Measurements from ENCODE around the gene VSIG10L. TPM values are rescaled to one million over a fixed set of nuclear protein-coding genes. Genes with fewer than 3 reads are reported as not detected.

VSIG10L gene
- polyA plus RNA-seq, 1 donor (not counting 4 experiments of a cell fraction or from before 2014, with no cell fraction given), result 1.5 TPM

- Histone ChIP-seq H4K20me1 (ENCODE audit: control insufficient read depth, extremely low read depth, insufficient read depth, low read length) (no peaks in the 10 kb centered on the region), H2AFZ (ENCODE audit: control insufficient read depth, low read length) (no peak overlapping the region), H3K4me1 (ENCODE audit: control insufficient read depth, extremely low read depth, insufficient read depth, low read length) (no peaks in the 10 kb centered on the region), H3K9me1 (ENCODE audit: control insufficient read depth, extremely low read depth, insufficient read depth, low read length) (no peaks in the 10 kb centered on the region), H3K36me3 (ENCODE audit: control insufficient read depth in 2 of 2, extremely low read depth in 1 of 2, insufficient read depth in 2 of 2, low read length in 2 of 2) (no peaks in the 10 kb centered on the region), H3K9ac (ENCODE audit: control insufficient read depth, extremely low read depth, insufficient read depth, low read length) (no peak overlapping the region), H3K27me3 (ENCODE audit: control insufficient read depth, extremely low read depth, insufficient read depth, low read length) (peaks cover 10% of the 10 kb centered on the region), H3K27ac (ENCODE audit: control insufficient read depth, insufficient read depth, low read length) (no peak overlapping the region), H3K4me3 (ENCODE audit: control insufficient read depth in 2 of 3, extremely low read depth in 1 of 3, insufficient read depth in 2 of 3, low read depth in 1 of 3, low read length in 3 of 3) (no peak overlapping the region), H3K9me3 (ENCODE audit: control insufficient read depth, low read depth, low read length) (no peaks in the 10 kb centered on the region), H3K4me2 (ENCODE audit: control insufficient read depth, extremely low read depth, insufficient read depth, low read depth, low read length) (no peak overlapping the region), H3K79me2 (ENCODE audit: control insufficient read depth, insufficient read depth, low read length) (no peaks in the 10 kb centered on the region)
- DNase-seq (ENCODE audit: low read depth, low spot score), result no peak
- dilution Hi-C loops (cut with MboI; ENCODE audit: extremely low pct_ligation_motif_present, low sequenced_read_pairs), result no loop called here
- no peak for TF ChIP-seq CTCF (optimal IDR thresholded peaks at IDR 0.05 in 1 of 3, IDR thresholded peaks at IDR 0.05 in 1 of 3, conservative IDR thresholded peaks at IDR 0.05 in 1 of 3; ENCODE audit: extremely low read depth in 1 of 3, insufficient read depth in 2 of 3, low read length in 3 of 3)
- TF ChIP-seq EZH2 (IDR thresholded peaks at IDR 0.05; ENCODE audit: low read length), result no peak
- FAIRE-seq, result no peak
These were observed 47.5 kb downstream of the VSIG10L start for GRCh38 chr19:51294211-51294976.

- Histone ChIP-seq H3K36me3 (ENCODE audit: control insufficient read depth in 2 of 2, extremely low read depth in 1 of 2, insufficient read depth in 2 of 2, low read length in 2 of 2) (no peaks in the 10 kb centered on the region), H3K79me2 (ENCODE audit: control insufficient read depth, insufficient read depth, low read length) (no peaks in the 10 kb centered on the region), H3K27ac (ENCODE audit: control insufficient read depth, insufficient read depth, low read length) (no peak overlapping the region), H3K9ac (ENCODE audit: control insufficient read depth, extremely low read depth, insufficient read depth, low read length) (no peak overlapping the region), H3K27me3 (ENCODE audit: control insufficient read depth, extremely low read depth, insufficient read depth, low read length) (peaks cover 10% of the 10 kb centered on the region), H3K9me3 (ENCODE audit: control insufficient read depth, low read depth, low read length) (no peaks in the 10 kb centered on the region), H3K9me1 (ENCODE audit: control insufficient read depth, extremely low read depth, insufficient read depth, low read length) (no peaks in the 10 kb centered on the region), H4K20me1 (ENCODE audit: control insufficient read depth, extremely low read depth, insufficient read depth, low read length) (no peaks in the 10 kb centered on the region), H3K4me1 (ENCODE audit: control insufficient read depth, extremely low read depth, insufficient read depth, low read length) (no peaks in the 10 kb centered on the region), H3K4me2 (ENCODE audit: control insufficient read depth, extremely low read depth, insufficient read depth, low read depth, low read length) (no peak overlapping the region), H3K4me3 (ENCODE audit: control insufficient read depth in 2 of 3, extremely low read depth in 1 of 3, insufficient read depth in 2 of 3, low read depth in 1 of 3, low read length in 3 of 3) (no peak overlapping the region), H2AFZ (ENCODE audit: control insufficient read depth, low read length) (no peak overlapping the region)
- dilution Hi-C loops (cut with MboI; ENCODE audit: extremely low pct_ligation_motif_present, low sequenced_read_pairs), result no loop called here
- no peak for DNase-seq (ENCODE audit: low read depth, low spot score)
- no peak for FAIRE-seq
- TF ChIP-seq CTCF (optimal IDR thresholded peaks at IDR 0.05 in 1 of 3, IDR thresholded peaks at IDR 0.05 in 1 of 3, conservative IDR thresholded peaks at IDR 0.05 in 1 of 3; ENCODE audit: extremely low read depth in 1 of 3, insufficient read depth in 2 of 3, low read length in 3 of 3) (no peak), EZH2 (IDR thresholded peaks at IDR 0.05; ENCODE audit: low read length) (no peak)
These were observed 48.2 kb downstream of the VSIG10L start for GRCh38 chr19:51293571-51294210.

All from keratinocyte (primary cell).